ENCODE measurements around the gene RBFOX2. TPM values are rescaled to one million over a fixed set of nuclear protein-coding genes. Genes with fewer than 3 reads are reported as not detected.

RBFOX2 gene
- total RNA-seq, 1 experiment from 2014 or later = 81.1 TPM

DNA sequence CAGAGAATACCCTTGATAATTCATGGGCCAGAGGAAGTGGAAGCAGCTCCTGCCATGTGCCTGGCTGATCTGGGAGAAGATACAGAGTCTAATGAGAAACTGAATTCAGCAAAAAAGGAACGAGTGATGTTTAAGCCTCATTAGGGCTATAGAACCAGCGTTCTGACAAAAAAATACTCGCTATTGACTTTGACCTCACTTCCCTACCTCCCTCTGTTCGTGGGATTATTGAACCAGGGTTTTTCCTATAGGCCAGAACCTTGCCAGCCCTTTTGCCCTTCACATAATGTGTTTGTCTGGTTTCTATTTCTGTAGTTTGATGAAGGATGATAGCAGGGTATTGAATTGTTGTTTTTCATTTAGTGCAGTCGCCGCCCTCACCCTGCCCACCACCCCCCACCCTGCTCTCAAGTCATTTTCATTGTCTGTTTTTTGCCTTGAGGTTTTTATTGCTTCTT is 7.6 kb upstream of the RBFOX2 start:
- Histone ChIP-seq H3K4me1 (ENCODE audit: control insufficient read depth, insufficient read depth, low read length) (no peaks in the 10 kb centered on the region), H3K36me3 (ENCODE audit: control insufficient read depth, insufficient read depth, low read length) (no peaks in the 10 kb centered on the region), H3K4me3 (ENCODE audit: low read depth in 2 of 2, low read length in 2 of 2) (no peak overlapping the region), H3K27ac (ENCODE audit: low read length) (no peak overlapping the region), H3K27me3 (ENCODE audit: control insufficient read depth, insufficient read depth, low read length) (no peaks in the 10 kb centered on the region), H3K9me3 (ENCODE audit: control insufficient read depth, insufficient read depth, low read depth, low read length) (no peaks in the 10 kb centered on the region)
- ChIA-PET CTCF (no interaction called here), POLR2A (no interaction called here)
- in situ Hi-C loops (cut with HindIII; ENCODE audit: low pct_unique_long_range_greater_than_20kb, low sequenced_read_pairs) (no loop called here), intact Hi-C loops (cut with micrococcal nuclease; ENCODE audit: unreplicated experiment) (no loop called here)
- DNase-seq (ENCODE audit: low read depth, low spot score) (no peak), ATAC-seq (no peak)
- TF ChIP-seq TCF7L2 (IDR thresholded peaks at IDR 0.05; ENCODE audit: low read depth, low read length) (no peak), SIN3A (IDR thresholded peaks at IDR 0.05; ENCODE audit: borderline replicate concordance, insufficient read depth, low read depth, low read length) (no peak), POLR2AphosphoS5 (IDR thresholded peaks at IDR 0.05; ENCODE audit: low read depth, low read length) (no peak)
- TF ChIP-seq, protein P1, sequence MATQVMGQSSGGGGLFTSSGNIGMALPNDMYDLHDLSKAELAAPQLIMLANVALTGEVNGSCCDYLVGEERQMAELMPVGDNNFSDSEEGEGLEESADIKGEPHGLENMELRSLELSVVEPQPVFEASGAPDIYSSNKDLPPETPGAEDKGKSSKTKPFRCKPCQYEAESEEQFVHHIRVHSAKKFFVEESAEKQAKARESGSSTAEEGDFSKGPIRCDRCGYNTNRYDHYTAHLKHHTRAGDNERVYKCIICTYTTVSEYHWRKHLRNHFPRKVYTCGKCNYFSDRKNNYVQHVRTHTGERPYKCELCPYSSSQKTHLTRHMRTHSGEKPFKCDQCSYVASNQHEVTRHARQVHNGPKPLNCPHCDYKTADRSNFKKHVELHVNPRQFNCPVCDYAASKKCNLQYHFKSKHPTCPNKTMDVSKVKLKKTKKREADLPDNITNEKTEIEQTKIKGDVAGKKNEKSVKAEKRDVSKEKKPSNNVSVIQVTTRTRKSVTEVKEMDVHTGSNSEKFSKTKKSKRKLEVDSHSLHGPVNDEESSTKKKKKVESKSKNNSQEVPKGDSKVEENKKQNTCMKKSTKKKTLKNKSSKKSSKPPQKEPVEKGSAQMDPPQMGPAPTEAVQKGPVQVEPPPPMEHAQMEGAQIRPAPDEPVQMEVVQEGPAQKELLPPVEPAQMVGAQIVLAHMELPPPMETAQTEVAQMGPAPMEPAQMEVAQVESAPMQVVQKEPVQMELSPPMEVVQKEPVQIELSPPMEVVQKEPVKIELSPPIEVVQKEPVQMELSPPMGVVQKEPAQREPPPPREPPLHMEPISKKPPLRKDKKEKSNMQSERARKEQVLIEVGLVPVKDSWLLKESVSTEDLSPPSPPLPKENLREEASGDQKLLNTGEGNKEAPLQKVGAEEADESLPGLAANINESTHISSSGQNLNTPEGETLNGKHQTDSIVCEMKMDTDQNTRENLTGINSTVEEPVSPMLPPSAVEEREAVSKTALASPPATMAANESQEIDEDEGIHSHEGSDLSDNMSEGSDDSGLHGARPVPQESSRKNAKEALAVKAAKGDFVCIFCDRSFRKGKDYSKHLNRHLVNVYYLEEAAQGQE (IDR thresholded peaks at IDR 0.05; ENCODE audit: insufficient read depth in 1 of 2, low read depth in 2 of 2, low read length in 1 of 2) = no peak
- TF ChIP-seq, protein P2, sequence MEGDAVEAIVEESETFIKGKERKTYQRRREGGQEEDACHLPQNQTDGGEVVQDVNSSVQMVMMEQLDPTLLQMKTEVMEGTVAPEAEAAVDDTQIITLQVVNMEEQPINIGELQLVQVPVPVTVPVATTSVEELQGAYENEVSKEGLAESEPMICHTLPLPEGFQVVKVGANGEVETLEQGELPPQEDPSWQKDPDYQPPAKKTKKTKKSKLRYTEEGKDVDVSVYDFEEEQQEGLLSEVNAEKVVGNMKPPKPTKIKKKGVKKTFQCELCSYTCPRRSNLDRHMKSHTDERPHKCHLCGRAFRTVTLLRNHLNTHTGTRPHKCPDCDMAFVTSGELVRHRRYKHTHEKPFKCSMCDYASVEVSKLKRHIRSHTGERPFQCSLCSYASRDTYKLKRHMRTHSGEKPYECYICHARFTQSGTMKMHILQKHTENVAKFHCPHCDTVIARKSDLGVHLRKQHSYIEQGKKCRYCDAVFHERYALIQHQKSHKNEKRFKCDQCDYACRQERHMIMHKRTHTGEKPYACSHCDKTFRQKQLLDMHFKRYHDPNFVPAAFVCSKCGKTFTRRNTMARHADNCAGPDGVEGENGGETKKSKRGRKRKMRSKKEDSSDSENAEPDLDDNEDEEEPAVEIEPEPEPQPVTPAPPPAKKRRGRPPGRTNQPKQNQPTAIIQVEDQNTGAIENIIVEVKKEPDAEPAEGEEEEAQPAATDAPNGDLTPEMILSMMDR (IDR thresholded peaks at IDR 0.05) = no peak
- no TSS peak for BruUV-seq (replicated peaks)

DNA sequence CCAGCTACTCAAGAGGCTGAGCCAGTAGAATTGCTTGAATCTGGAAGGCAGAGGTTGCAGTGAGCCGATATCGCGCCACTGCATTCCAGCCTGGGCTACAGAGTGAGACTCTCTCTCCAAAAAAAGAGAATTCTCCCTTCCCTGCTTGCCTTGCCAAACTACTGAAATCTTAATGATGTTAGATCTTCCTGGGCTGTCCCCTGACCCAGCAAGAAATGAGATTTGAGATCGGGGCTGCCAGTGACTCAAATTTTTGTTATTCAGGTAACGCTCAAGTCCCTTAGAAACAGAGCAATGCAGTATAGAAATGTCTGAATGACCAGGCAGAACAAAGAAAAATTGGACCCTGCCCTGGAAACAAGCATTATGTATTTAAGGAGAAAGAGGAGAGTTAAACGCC is 4.0 kb upstream of the RBFOX2 start:
- Histone ChIP-seq H3K27me3 (ENCODE audit: control insufficient read depth, insufficient read depth, low read length) (no peaks in the 10 kb centered on the region), H3K27ac (ENCODE audit: low read length) (no peak overlapping the region), H3K4me3 (ENCODE audit: low read depth in 2 of 2, low read length in 2 of 2) (no peak overlapping the region), H3K4me1 (ENCODE audit: control insufficient read depth, insufficient read depth, low read length) (no peaks in the 10 kb centered on the region), H3K36me3 (ENCODE audit: control insufficient read depth, insufficient read depth, low read length) (no peaks in the 10 kb centered on the region; the same call in 1 of the 2 replicates), H3K9me3 (ENCODE audit: control insufficient read depth, insufficient read depth, low read depth, low read length) (no peaks in the 10 kb centered on the region)
- ChIA-PET CTCF (no interaction called here), POLR2A (no interaction called here)
- DNase-seq (ENCODE audit: low read depth, low spot score) (no peak), ATAC-seq (no peak)
- in situ Hi-C loops (cut with HindIII; ENCODE audit: low pct_unique_long_range_greater_than_20kb, low sequenced_read_pairs) = no loop called here
- TF ChIP-seq, protein P2 (IDR thresholded peaks at IDR 0.05) = no peak
- no peak for TF ChIP-seq TCF7L2 (IDR thresholded peaks at IDR 0.05; ENCODE audit: low read depth, low read length)
- TF ChIP-seq SIN3A (IDR thresholded peaks at IDR 0.05; ENCODE audit: borderline replicate concordance, insufficient read depth, low read depth, low read length) = no peak
- no peak for TF ChIP-seq POLR2AphosphoS5 (IDR thresholded peaks at IDR 0.05; ENCODE audit: low read depth, low read length)
- TF ChIP-seq, protein P1 (IDR thresholded peaks at IDR 0.05; ENCODE audit: insufficient read depth in 1 of 2, low read depth in 2 of 2, low read length in 1 of 2) = no peak
- no TSS peak for BruUV-seq (replicated peaks)
- intact Hi-C loops (cut with micrococcal nuclease; ENCODE audit: unreplicated experiment) = no loop called here

Measured in Panc1 (cell line).